Activated CD8-positive, alpha-beta memory T cell treated with anti-CD3 and anti-CD28 coated beads for 36 hours (primary cell): ENCODE data around the gene EML4. TPM values are rescaled to one million over a fixed set of nuclear protein-coding genes. Genes with fewer than 3 reads are reported as not detected.
"Not testable (repeated sequence)": the region's sequence is repeated elsewhere in the genome, so short reads cannot be mapped to it uniquely, and the experiment has no call there.

Source experiments
- CTCF ChIA-PET: fragments of 350-600 bp; sonication (Branson Sonifier 250); formaldehyde crosslinking; loops from one replicate; lab custom pipeline; 2021; ENCODE audit warnings: antibody characterized with exemption; lab: Charles Lee
- POLR2A ChIA-PET: fragments of 350-600 bp; sonication (Branson Sonifier 250); formaldehyde crosslinking; loops from one replicate; lab custom pipeline; 2021; ENCODE audit warnings: antibody characterized with exemption; lab: Charles Lee
- total RNA-seq, 2 experiments: library from RNA; stranded (reverse); gene quantifications; one replicate each; pipeline ENCODE4 v1.2.3, GENCODE V29; 2021

Gene EML4
- total RNA-seq, 2 experiments from 2014 or later = 56.8 to 58.9 TPM

DNA sequence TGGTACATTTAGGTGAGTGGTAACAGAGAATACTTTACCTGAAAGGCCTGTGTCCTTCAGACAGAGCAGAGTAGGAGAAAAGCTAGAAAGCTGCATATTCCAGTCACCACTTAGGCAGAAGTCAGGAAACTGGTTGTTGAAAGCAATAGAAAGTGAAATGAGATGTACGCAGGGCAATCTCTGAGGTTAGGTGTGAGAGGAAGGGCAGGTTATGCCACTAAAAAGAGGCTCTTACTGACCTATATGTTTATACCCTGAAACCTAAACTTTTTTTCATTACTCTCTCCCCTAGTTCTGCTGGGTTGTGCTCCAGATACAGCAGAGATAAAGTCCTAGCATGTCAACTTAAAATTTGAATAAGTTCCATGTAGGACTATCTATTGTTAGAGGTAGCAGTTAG, 98.4 kb downstream of the EML4 start:
- ChIA-PET POLR2A (no interaction called here), CTCF (no interaction called here)

DNA sequence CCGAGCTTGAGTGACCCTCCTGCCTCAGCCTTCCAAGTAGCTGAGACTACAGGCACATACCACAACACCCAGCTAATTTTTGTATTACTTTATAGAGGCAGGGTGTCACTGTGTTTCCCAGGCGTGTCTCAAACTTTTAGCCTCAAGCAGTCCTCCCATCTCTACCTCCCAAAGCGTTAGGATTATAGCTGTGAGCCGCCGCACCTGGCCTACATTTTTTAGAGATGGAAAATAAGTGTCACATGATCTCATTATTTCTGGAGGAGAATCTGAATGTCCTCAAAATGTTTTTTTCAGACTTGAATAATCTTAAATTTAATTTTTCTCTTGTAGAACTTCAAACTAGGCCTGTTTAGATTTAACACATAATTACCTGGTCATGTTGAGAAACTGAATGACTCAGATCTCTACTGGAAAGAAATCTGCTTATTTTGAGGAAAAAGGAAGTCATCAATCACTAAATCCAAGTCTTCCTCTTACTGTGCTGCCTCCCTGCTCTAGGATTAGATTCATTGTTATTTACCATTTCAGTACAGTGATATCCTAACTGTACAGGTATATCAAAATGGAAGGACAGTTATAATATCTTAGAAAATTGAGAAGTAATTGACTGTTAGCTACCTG, 99.5 kb downstream of the EML4 start:
- CTCF ChIA-PET = no interaction called here

DNA sequence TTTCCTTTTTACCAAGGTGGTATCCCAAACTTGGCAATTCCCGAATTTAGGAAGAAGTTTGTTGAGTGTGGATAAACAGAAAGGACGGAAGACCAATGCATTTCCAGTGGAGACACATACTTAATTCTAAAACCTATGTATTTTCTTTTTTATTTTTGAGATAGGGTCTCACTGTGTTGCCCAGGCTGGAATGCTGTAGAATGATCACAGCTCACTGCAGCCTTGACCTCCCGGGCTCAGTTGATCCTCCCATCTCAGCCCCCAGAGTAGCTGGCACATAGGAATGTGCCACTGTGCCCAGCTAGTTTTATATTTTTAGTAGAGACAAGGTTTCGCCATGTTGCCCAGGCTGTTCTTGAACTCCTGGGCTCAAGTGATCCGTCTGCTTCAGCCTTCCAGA, 101.6 kb downstream of the EML4 start:
- ChIA-PET CTCF (no interaction called here), POLR2A (no interaction called here)

More for the DNA sequence above, 99.5 kb downstream of the EML4 start:
- POLR2A ChIA-PET = no interaction called here

DNA sequence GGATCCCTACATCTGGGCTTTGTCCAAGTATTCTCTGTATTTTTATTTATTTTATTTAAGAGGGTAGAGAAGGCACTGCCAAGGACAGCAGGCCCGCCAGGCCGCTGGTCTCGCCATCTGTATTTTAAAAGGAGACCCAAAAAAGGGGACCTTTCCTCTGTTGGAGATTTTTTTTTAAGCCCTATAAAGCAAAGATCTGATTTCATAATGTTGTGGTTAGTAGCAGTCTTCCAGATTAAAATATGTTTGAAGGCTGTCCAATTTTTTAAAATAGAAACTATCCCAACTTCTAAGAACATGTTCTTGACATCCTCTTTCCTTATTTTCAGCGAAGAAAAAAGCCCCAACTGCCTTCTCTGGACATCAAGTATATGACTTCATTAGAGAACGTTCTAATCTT, 102.1 kb downstream of the EML4 start:
- POLR2A ChIA-PET, CTCF ChIA-PET: not testable (repeated sequence)

GRCh38 chr2:42274863-42275262, 105.7 kb downstream of the EML4 start:
- ChIA-PET CTCF (no interaction called here), POLR2A (no interaction called here)

- POLR2A ChIA-PET = no interaction called here
- CTCF ChIA-PET = interaction anchor here (0.6 to 1.4 kb wide), 2 partner anchors 9 to 184 kb away, joined by 3 read pairs; no protein-coding TSS in a partner anchor
These were observed 112.4 kb downstream of the EML4 start for GRCh38 chr2:42281416-42282081.

GRCh38 chr2:42284019-42284418, 114.9 kb downstream of the EML4 start:
- CTCF ChIA-PET = no interaction called here
- POLR2A ChIA-PET = no interaction called here

GRCh38 chr2:42286268-42286946, 117.3 kb downstream of the EML4 start:
- CTCF ChIA-PET = no interaction called here
- POLR2A ChIA-PET = no interaction called here

GRCh38 chr2:42288811-42289210, 119.7 kb downstream of the EML4 start:
- POLR2A ChIA-PET = interaction anchor here (0.5 kb wide), 1 partner anchor 103 kb away, joined by 3 read pairs; no protein-coding TSS in a partner anchor
- CTCF ChIA-PET = no interaction called here

GRCh38 chr2:42289222-42289621, 120.1 kb downstream of the EML4 start:
- ChIA-PET CTCF (no interaction called here), POLR2A (interaction anchor here (0.5 kb wide), 1 partner anchor 102 kb away, joined by 3 read pairs; no protein-coding TSS in a partner anchor)

DNA sequence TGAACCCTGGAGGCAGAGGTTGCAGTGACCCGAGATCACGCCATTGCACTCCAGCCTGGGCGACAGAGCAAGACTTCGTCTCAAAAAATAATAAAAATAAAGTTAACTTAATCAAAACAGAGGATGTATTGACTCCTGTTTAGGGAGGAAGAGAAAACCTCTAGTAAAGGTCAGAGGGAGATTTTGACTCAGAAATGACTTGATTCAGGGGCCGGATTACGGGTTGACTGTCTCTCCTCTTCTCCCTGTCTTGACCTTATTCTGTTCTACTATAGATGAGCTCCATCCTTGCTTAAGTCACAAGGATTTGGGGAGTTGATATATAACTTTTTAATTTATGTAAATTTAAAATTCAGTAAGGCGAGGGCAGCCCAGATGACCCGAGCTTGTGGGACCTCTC, 120.9 kb downstream of the EML4 start:
- CTCF ChIA-PET = interaction anchor here (0.7 to 1.4 kb wide), 2 partner anchors 8 to 67 kb away, joined by 3 to 4 read pairs; no protein-coding TSS in a partner anchor
- POLR2A ChIA-PET = no interaction called here

DNA sequence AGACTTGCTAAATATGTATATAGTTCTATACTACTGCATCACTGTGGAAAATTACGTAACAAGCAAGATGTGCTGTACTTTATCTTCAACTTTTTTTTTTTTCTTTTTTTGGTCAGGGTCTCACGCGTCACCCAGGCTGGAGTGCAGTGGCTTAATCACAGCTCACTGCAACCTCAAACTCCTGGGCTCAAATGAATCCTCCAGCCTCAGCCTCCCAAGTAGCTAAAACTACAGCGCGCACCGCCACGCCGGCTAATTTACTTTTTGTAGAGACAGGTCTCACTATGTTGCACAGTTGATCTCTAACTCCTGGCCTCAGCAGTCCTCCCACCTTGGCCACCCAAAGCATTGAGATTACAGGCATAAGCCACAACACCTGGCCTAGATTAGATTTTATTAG, 123.9 kb downstream of the EML4 start:
- ChIA-PET POLR2A (no interaction called here), CTCF (no interaction called here)

DNA sequence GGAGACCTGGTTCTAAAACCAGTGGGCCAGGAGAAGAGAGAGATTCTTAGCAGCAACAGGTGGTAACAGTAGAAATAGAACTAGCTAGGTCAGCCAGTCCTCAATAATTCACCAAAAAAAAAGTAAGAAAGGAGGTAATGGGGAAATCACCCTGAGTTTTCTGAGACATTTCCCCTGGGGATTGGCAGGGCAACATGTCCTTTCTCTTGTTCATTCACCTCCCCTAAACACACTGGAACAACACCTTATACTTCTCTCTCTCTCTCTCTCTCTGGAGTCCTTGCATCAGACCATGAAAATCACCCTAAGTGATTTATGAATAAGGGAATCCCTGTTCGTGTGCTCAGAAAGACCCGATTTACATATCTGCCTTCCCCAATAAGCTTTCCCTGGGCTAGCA, 127.1 kb downstream of the EML4 start:
- POLR2A ChIA-PET = no interaction called here
- CTCF ChIA-PET = interaction anchor here (0.6 to 0.8 kb wide), 2 partner anchors 170 to 206 kb away, joined by 3 read pairs; no protein-coding TSS in a partner anchor

DNA sequence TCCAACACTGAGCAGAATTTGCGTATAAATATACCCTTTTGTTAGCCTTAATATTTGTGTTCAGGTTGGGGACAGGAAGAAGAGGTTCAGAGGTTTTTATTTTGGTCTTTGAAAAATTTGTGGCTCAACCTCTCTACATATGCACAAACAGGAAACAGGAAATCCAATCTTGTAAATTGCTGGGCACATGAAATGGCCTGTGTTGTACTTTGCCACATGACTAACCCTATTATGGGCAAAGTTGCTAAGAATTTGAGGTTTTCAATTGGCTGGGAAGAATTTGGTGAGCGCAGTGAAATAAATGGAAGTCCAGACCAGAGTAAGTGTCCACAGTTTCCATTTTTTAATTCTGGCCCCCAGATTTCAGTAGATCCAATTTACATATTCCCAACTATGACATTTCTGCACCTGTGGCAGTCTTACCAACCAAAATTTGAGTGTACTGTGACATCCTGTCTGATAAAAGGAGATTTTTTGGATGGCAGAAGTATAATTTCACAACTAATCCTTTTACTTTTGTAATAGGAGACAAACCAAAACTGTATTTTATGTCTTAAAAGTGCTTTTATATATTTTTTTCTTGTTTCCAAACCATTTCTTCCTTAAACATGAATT, 128.3 kb downstream of the EML4 start:
- CTCF ChIA-PET = no interaction called here
- POLR2A ChIA-PET = no interaction called here

DNA sequence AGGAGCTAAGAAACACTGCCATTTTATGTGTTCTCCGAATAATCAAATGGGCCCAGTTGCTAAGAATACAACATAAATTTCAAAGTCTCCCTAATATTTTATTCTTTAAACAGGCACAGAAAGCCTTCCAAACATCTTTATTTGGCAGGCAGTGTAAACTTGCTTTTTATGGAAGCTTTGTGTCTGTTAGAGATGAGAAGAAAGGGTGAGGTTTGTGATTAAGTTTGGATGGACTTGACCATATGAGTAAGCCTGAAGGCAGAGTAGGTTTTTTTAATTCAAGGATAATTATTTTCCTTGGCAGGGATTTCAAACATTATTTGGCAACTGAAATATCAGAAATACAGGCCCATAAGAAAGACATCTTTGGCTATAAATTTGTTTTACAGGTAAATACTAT, 129.0 kb downstream of the EML4 start:
- CTCF ChIA-PET = no interaction called here
- POLR2A ChIA-PET = no interaction called here

DNA sequence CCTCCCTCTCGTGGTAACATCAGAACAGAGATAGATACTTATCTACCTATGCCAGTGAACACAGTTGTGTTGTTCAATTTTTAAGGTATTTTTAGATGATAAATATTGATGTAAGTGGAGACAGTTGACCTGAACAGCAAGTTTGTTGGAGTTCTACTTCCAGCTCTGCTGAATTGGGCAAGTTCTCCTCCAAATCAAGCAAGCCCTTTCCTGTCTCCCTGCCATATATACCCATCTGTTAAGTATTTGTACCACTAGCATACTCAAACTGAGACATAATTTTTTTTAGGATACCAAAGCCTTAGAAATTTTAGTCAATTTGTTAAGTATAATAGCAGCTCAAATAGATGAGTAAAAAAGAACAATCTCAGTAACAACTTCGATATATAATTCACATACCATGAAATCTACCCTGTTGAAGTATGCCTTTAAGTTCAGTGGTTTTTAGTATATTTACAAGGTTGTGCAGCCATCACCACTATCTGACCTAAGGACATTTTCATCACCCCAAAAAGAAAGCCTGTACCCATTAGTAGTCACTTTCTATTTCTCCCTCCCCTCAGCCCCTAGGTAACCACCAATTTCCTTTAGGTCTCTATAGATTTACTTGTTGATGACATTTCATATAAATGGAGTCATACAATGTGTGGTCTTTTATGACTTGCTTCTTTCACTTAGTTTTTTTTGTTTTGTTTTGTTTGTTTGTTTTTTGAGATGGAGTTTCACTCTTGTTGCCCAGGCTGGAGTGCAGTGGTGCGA, 130.0 kb downstream of the EML4 start:
- ChIA-PET POLR2A (no interaction called here), CTCF (no interaction called here)

DNA sequence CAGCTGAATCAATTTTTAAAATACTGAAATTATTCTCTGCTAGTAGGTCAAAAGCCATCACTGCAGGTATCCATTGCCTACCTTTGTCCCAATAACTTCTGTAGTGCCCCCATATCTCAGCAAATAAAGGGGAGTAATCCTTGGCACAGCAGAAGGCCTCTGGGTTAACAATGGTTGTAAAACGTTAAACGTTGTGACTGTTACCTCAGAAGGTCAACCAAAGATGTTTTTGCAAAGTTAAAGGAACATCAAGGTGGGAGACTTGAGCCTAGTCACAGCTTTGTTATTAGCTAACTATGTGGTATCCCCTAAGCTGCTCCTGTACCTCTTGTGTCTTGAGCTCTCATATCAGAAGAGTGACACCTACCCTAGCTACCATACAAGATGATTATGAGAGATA, 131.4 kb downstream of the EML4 start:
- POLR2A ChIA-PET = interaction anchor here (0.6 kb wide), 1 partner anchor 13 kb away, joined by 6 read pairs; no protein-coding TSS in a partner anchor

GRCh38 chr2:42303252-42303651, 134.1 kb downstream of the EML4 start:
- ChIA-PET POLR2A (no interaction called here), CTCF (interaction anchor here (1.4 kb wide), 1 partner anchor 23 kb away, joined by 3 read pairs; no protein-coding TSS in a partner anchor)

More for the DNA sequence above, 131.4 kb downstream of the EML4 start:
- CTCF ChIA-PET = interaction anchor here (1.3 kb wide), 1 partner anchor 28 kb away, joined by 5 read pairs; no protein-coding TSS in a partner anchor
